HUES48 (cell line): Measurements from ENCODE around the gene ANXA9.
A peak's percentile ranks its signal among the peaks of the same experiment; 100 is the strongest.

Experiments used
- H3K27ac ChIP-seq: one replicate; pipeline ENCODE4 v1.7.0; 2013; ENCODE audit warnings: low read depth, low read length, inconsistent platforms
- H3K27me3 ChIP-seq: 2 replicates; pipeline ENCODE4 v1.6.1; 2013; ENCODE audit warnings: mild to moderate bottlenecking, low read length; ENCODE audit not compliant: control insufficient read depth, insufficient read depth
- H3K36me3 ChIP-seq: 2 replicates; pipeline ENCODE4 v1.6.1; 2013; ENCODE audit warnings: low read length; ENCODE audit not compliant: control insufficient read depth, insufficient read depth
- H3K4me1 ChIP-seq: 2 replicates; pipeline ENCODE4 v1.6.1; 2013; ENCODE audit warnings: mild to moderate bottlenecking, low read length; ENCODE audit not compliant: control insufficient read depth, insufficient read depth
- H3K4me3 ChIP-seq: 2 replicates; pipeline ENCODE4 v1.5.1; 2013; ENCODE audit warnings: mild to moderate bottlenecking, low read depth, low read length
- H3K9ac ChIP-seq: 2 replicates; pipeline ENCODE4 v1.6.1; 2013; ENCODE audit warnings: mild to moderate bottlenecking, low read depth, low read length, moderate library complexity
- H3K9me3 ChIP-seq: 2 replicates; pipeline ENCODE4 v1.6.1; 2013; ENCODE audit warnings: low read length; ENCODE audit not compliant: control insufficient read depth, insufficient read depth

ANXA9 gene

GRCh38 chr1:150966011-150966410 is 16.1 kb upstream of the ANXA9 start:
- H3K4me3 ChIP-seq = no peak overlapping the region
- H3K9ac ChIP-seq = no peak overlapping the region
- H3K9me3 ChIP-seq = no peaks in the 10 kb centered on the region
- peaks cover 82% of the 10 kb centered on the region for H3K36me3 ChIP-seq
- no peak overlapping the region for H3K27ac ChIP-seq
- no peaks in the 10 kb centered on the region for H3K27me3 ChIP-seq
- H3K4me1 ChIP-seq = peaks cover 5% of the 10 kb centered on the region

GRCh38 chr1:150967936-150968335 is 14.2 kb upstream of the ANXA9 start:
- Histone ChIP-seq H3K9me3 (no peaks in the 10 kb centered on the region), H3K9ac (no peak overlapping the region), H3K4me3 (no peak overlapping the region), H3K4me1 (peaks cover 25% of the 10 kb centered on the region), H3K36me3 (peaks cover 62% of the 10 kb centered on the region), H3K27ac (no peak overlapping the region), H3K27me3 (no peaks in the 10 kb centered on the region)

- Histone ChIP-seq H3K27ac (no peak overlapping the region), H3K9me3 (no peaks in the 10 kb centered on the region), H3K9ac (no peak overlapping the region), H3K4me1 (peaks cover 30% of the 10 kb centered on the region), H3K4me3 (no peak overlapping the region), H3K27me3 (no peaks in the 10 kb centered on the region), H3K36me3 (peaks cover 57% of the 10 kb centered on the region)
Observed at GRCh38 chr1:150968491-150968890, 13.6 kb upstream of the ANXA9 start.

GRCh38 chr1:150969626-150970025 is 12.5 kb upstream of the ANXA9 start:
- H3K27ac ChIP-seq = no peak overlapping the region

GRCh38 chr1:150970808-150971582 is 11.1 kb upstream of the ANXA9 start:
- Histone ChIP-seq H3K9me3 (no peaks in the 10 kb centered on the region), H3K27me3 (no peaks in the 10 kb centered on the region), H3K4me1 (peaks cover 33% of the 10 kb centered on the region), H3K27ac (peak overlapping the region; percentile 83), H3K9ac (peak overlapping the region; percentile 24; the same call in 1 of the 2 replicates), H3K4me3 (peak overlapping the region; percentile 76), H3K36me3 (peaks cover 32% of the 10 kb centered on the region)

More at GRCh38 chr1:150969626-150970025, 12.5 kb upstream of the ANXA9 start:
- Histone ChIP-seq H3K9ac (no peak overlapping the region), H3K9me3 (no peaks in the 10 kb centered on the region), H3K4me1 (peaks cover 31% of the 10 kb centered on the region), H3K27me3 (no peaks in the 10 kb centered on the region), H3K36me3 (peaks cover 45% of the 10 kb centered on the region), H3K4me3 (no peak overlapping the region)

GRCh38 chr1:150971583-150972416 is 10.3 kb upstream of the ANXA9 start:
- Histone ChIP-seq H3K4me3 (peak overlapping the region; percentile 76), H3K4me1 (peaks cover 41% of the 10 kb centered on the region), H3K27me3 (no peaks in the 10 kb centered on the region), H3K9ac (peak overlapping the region; percentile 24; the same call in 1 of the 2 replicates), H3K27ac (peak overlapping the region; percentile 83), H3K36me3 (peaks cover 24% of the 10 kb centered on the region), H3K9me3 (no peaks in the 10 kb centered on the region)

GRCh38 chr1:150972417-150972940 is 9.6 kb upstream of the ANXA9 start:
- Histone ChIP-seq H3K9me3 (no peaks in the 10 kb centered on the region), H3K36me3 (peaks cover 17% of the 10 kb centered on the region), H3K27me3 (no peaks in the 10 kb centered on the region), H3K27ac (peak overlapping the region; percentile 83), H3K4me3 (peak overlapping the region; percentile 76), H3K4me1 (peaks cover 48% of the 10 kb centered on the region), H3K9ac (0 out of 2 replicates have a peak overlapping the region, but pooled peaks have one; percentile 19)

- Histone ChIP-seq H3K36me3 (peaks cover 8% of the 10 kb centered on the region), H3K27ac (peak overlapping the region; percentile 83), H3K27me3 (no peaks in the 10 kb centered on the region), H3K4me3 (peak overlapping the region; percentile 76), H3K9ac (peak overlapping the region; percentile 70), H3K9me3 (no peaks in the 10 kb centered on the region), H3K4me1 (peaks cover 50% of the 10 kb centered on the region)
Observed at GRCh38 chr1:150973258-150973835, 8.7 kb upstream of the ANXA9 start.

GRCh38 chr1:150973836-150974579 is 8.1 kb upstream of the ANXA9 start:
- peak overlapping the region; percentile 70 for H3K9ac ChIP-seq
- H3K9me3 ChIP-seq = no peaks in the 10 kb centered on the region
- peaks cover 52% of the 10 kb centered on the region for H3K4me1 ChIP-seq
- peaks cover 2% of the 10 kb centered on the region for H3K36me3 ChIP-seq
- peak overlapping the region; percentile 76 for H3K4me3 ChIP-seq
- peak overlapping the region; percentile 77 for H3K27ac ChIP-seq
- no peaks in the 10 kb centered on the region for H3K27me3 ChIP-seq
